SJSA1 (cell line): ENCODE results near the gene SYT1. TPM values are rescaled to one million over a fixed set of nuclear protein-coding genes. Genes with fewer than 3 reads are reported as not detected.
"Not testable (repeated sequence)": the region's sequence is repeated elsewhere in the genome, so short reads cannot be mapped to it uniquely, and the experiment has no call there.

Experiments used
- DNase-seq, 2 experiments: peaks; one replicate each; pipeline ENCODE4 v3.0.0-alpha.2; 2015 to 2020; ENCODE audit warnings: low spot score in 2 of 2, low read depth in 1 of 2
- H3K27ac ChIP-seq: fragments of 250-450 bp; sonication (Bioruptor Pico); 2 replicates; pipeline ENCODE4 v1.5.1; 2020; ENCODE audit warnings: mild to moderate bottlenecking, moderate library complexity
- H3K27me3 ChIP-seq: fragments of 250-450 bp; sonication (Bioruptor Pico); replicated peaks from 2 replicates; pipeline ENCODE4 v1.5.1; 2020; ENCODE audit warnings: mild to moderate bottlenecking, moderate library complexity
- H3K36me3 ChIP-seq: fragments of 250-450 bp; sonication (Bioruptor Pico); 2 replicates; pipeline ENCODE4 v1.5.1; 2020; ENCODE audit warnings: mild to moderate bottlenecking
- H3K4me1 ChIP-seq: fragments of 250-450 bp; sonication (Bioruptor Pico); replicated peaks from 2 replicates; pipeline ENCODE4 v1.6.1; 2021; ENCODE audit warnings: mild to moderate bottlenecking
- H3K4me3 ChIP-seq: fragments of 250-450 bp; sonication (Bioruptor Pico); 2 replicates; pipeline ENCODE4 v1.5.1; 2020; ENCODE audit warnings: mild to moderate bottlenecking
- H3K9me3 ChIP-seq: fragments of 250-450 bp; sonication (Bioruptor Pico); replicated peaks from 2 replicates; pipeline ENCODE4 v1.5.1; 2020; ENCODE audit warnings: mild to moderate bottlenecking
- total RNA-seq: library from RNA; depleted of rRNA; stranded (reverse); fragments of >200 nt; shearing (Covaris generic); gene quantifications from 2 replicates; pipeline ENCODE4 v1.2.3, GENCODE V29; 2014

Gene SYT1
- total RNA-seq, 1 experiment from 2014 or later: 31.9 TPM

DNA sequence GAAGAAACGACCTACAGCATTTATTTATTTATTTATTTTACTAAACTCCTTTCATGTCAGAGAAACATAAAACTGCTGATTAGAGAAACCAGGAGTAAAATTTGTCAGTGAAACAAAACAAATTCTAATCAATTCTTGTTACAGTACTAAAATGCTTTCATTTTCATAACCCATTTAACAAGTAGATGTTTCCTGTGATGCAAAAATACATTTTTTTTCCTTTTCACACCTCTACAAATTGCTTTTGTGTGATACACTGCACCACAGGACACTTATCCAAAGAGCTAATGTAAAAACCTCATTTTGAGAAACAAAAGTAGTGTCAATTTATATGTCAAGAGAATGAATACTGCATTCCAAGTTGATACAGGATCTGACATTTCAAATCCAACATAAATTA, 155.1 kb downstream of the SYT1 start:
- Histone ChIP-seq H3K27ac (no peak overlapping the region), H3K9me3 (no peaks in the 10 kb centered on the region), H3K4me1 (peaks cover 11% of the 10 kb centered on the region), H3K27me3 (no peaks in the 10 kb centered on the region), H3K4me3 (no peak overlapping the region), H3K36me3 (0 out of 2 replicates have a peak, but pooled peaks cover 6% of the 10 kb centered on the region)
- peak in 1 of 2 experiments; percentile 4 for DNase-seq

DNA sequence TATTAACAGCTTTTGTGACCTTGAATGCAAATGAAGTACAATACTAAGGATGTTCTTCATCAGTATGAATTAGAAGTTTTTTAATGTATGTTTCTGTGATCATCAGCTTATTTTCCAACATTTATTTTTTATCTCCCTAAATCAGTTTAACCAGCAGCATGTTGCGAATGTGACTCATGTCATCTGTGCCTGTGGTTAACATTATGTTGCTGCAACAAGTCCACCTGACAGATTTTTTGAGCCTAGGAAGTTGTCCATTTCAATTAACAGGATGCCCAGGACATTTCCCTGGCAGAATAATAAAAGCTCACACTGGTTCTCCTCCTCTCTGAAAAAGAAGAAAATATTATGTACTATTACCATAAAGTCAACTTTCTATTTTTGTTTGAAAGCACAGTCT, 155.5 kb downstream of the SYT1 start:
- Histone ChIP-seq H3K4me3 (no peak overlapping the region), H3K4me1 (peaks cover 11% of the 10 kb centered on the region), H3K9me3 (no peaks in the 10 kb centered on the region), H3K27me3 (no peaks in the 10 kb centered on the region), H3K27ac (no peak overlapping the region), H3K36me3 (0 out of 2 replicates have a peak, but pooled peaks cover 6% of the 10 kb centered on the region)
- peak in 1 of 2 experiments; percentile 17 for DNase-seq

DNA sequence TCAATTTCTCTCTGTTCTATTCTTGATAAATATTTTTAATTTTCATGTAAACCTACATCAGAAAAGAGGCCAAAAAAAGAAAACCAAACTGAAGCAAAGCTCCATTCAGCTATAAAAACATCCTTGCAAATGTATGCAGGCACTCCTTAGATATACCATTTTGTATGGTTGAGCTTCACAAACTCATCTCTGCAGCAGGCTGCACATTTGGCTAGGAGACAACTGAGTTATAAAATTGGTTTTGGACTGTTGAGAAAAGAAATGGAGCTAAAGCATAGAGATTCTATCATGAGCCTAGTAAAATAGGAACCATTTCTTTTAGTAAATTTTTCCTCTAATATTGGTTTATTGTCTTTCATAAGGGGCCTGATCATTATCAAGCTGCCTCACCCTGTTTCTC, 156.4 kb downstream of the SYT1 start:
- Histone ChIP-seq H3K36me3 (0 out of 2 replicates have a peak, but pooled peaks cover 6% of the 10 kb centered on the region), H3K27ac (no peak overlapping the region), H3K9me3 (no peaks in the 10 kb centered on the region), H3K27me3 (no peaks in the 10 kb centered on the region), H3K4me3 (no peak overlapping the region), H3K4me1 (peaks cover 11% of the 10 kb centered on the region)
- no peak for DNase-seq

DNA sequence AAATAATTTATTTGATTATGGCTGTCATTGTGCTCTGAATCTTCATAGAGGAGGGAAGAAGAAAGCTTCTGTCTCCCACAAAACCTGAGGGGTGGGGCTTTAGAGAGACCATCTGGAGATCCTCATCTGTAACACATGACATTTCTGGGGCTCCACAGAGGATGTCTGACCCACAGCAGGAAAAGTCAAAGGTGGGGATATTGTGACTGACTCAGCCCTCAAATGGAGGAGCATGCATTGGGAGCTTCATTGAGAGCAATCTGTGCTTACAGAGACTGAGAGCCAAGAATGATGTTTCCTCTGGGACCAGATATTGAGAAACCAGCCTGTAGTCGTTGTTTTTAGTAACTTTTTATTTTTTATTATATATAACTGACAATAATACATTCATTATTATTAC, 158.7 kb downstream of the SYT1 start:
- no peak for DNase-seq
- Histone ChIP-seq H3K27me3 (no peaks in the 10 kb centered on the region), H3K4me3 (no peak overlapping the region), H3K36me3 (no peaks in the 10 kb centered on the region), H3K9me3 (no peaks in the 10 kb centered on the region), H3K27ac (no peak overlapping the region), H3K4me1 (peaks cover 11% of the 10 kb centered on the region)

DNA sequence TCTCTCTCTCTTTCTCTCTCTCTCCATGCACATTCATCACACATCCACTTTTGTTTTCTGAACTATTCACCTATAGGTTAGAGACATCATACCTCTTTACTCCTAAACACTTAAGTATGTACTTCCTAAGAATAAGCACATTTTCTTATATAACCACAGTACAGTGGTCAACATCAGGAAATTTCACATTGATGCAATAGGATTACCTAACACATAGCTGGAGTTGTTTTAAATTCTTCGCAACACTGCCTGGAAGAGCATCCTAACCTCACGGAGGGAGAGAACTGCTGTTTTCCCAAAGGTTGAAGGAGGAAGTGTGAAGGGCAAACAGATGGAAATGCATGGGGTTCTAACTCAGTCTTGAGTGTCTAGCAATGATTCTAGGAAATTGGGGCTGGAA, 159.2 kb downstream of the SYT1 start:
- H3K27ac ChIP-seq: no peak overlapping the region
- no peak overlapping the region for H3K4me3 ChIP-seq
- H3K4me1 ChIP-seq: peaks cover 11% of the 10 kb centered on the region
- DNase-seq: no peak
- no peaks in the 10 kb centered on the region for H3K27me3 ChIP-seq
- H3K36me3 ChIP-seq: no peaks in the 10 kb centered on the region
- H3K9me3 ChIP-seq: no peaks in the 10 kb centered on the region

DNA sequence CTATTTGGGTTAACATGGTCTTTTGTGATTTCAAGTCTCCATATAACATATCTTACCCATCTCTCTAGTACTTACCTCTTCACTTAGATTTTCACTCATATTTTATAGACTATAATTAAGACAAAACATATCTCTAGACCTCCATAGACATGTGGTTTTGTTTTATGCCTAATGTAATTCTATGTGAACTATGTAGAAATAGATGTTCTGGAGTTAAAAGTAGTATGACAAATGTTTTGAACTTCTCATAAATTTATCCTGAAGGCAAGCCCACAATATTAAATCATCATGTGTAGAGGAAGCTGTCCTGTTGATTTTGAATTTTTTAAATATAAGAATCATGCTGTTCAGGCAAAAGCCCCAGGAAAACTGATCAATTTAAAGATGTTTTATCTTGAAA, 169.2 kb downstream of the SYT1 start:
- H3K9me3 ChIP-seq: no peaks in the 10 kb centered on the region
- H3K27ac ChIP-seq: no peak overlapping the region

DNA sequence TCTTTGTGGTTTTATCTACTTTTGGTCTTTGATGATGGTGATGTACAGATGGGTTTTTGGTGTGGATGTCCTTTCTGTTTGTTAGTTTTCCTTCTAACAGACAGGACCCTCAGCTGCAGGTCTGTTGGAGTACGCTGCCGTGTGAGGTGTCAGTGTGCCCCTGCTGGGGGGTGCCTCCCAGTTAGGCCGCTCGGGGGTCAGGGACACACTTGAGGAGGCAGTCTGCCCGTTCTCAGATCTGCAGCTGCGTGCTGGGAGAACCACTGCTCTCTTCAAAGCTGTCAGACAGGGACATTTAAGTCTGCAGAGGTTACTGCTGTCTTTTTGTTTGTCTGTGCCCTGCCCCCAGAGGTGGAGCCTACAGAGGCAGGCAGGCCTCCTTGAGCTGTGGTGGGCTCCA, 180.2 kb downstream of the SYT1 start:
- not testable (repeated sequence) for H3K4me1 ChIP-seq, H3K36me3 ChIP-seq, H3K27me3 ChIP-seq, DNase-seq, H3K4me3 ChIP-seq, H3K27ac ChIP-seq, H3K9me3 ChIP-seq

More for the DNA sequence above, 169.2 kb downstream of the SYT1 start:
- Histone ChIP-seq H3K4me1 (no peaks in the 10 kb centered on the region), H3K27me3 (no peaks in the 10 kb centered on the region), H3K36me3 (peaks cover 7% of the 10 kb centered on the region), H3K4me3 (no peak overlapping the region)
- DNase-seq: no peak

DNA sequence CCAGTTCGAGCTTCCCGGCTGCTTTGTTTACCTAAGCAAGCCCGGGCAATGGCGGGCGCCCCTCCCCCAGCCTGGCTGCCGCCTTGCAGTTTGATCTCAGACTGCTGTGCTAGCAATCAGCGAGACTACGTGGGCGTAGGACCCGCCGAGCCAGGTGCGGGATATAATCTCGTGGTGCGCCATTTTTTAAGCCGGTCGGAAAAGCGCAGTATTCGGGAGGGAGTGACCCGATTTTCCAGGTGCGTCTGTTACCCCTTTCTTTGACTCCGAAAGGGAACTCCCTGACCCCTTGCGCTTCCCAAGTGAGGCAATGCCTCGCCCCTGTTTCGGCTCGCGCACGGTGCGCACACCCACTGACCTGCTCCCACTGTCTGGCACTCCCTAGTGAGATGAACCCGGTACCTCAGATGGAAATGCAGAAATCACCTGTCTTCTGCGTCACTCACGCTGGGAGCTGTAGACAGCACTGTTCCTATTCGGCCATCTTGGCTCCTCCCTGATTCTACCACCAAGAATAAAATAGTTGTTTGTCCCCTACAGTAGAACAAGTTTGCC, 180.7 kb downstream of the SYT1 start:
- H3K4me3 ChIP-seq, H3K9me3 ChIP-seq, H3K4me1 ChIP-seq, H3K27ac ChIP-seq, H3K27me3 ChIP-seq, H3K36me3 ChIP-seq, DNase-seq: not testable (repeated sequence)

DNA sequence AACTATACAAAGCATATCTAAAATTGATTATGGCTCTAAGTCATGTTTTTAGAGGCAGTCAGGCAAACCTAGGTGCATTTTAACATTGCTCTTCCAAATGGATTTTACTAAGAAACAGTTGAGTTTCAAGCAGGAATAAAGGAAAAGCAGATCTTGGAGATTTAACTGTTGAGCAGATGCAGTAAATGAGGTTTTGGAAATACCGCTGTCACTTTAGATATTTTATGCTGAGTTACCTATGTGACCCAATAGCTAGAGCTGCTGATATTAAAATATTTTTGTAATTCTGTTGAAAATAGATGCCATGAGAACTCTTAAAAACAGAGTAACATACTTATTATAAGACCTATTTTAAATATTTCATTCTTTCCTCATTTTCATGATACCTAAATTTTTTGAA, 181.4 kb downstream of the SYT1 start:
- H3K9me3 ChIP-seq: no peaks in the 10 kb centered on the region
- no peaks in the 10 kb centered on the region for H3K36me3 ChIP-seq

DNA sequence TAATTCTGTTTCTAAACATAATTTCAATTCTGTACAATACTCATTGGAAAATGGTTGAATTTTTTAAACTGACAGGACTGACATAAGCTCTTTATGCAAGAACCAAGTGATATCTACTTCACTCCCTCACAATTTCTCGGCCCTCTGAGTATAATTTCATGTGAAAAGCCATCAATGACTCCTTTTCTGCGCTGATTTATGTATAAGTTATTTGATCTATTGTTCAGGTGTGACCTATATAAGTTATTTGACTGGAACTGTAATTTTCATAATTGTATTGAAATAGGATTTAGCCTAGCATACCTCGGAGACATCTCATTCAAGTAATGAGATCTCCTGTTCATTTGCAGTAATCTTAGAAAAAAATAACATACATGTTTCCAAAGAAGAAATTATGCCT, 184.4 kb downstream of the SYT1 start:
- H3K4me3 ChIP-seq: no peak overlapping the region
- H3K27me3 ChIP-seq: no peaks in the 10 kb centered on the region
- no peak overlapping the region for H3K27ac ChIP-seq
- no peaks in the 10 kb centered on the region for H3K9me3 ChIP-seq
- no peaks in the 10 kb centered on the region for H3K36me3 ChIP-seq
- H3K4me1 ChIP-seq: no peaks in the 10 kb centered on the region
- DNase-seq: no peak

More for the DNA sequence above, 181.4 kb downstream of the SYT1 start:
- H3K27me3 ChIP-seq: no peaks in the 10 kb centered on the region
- H3K4me1 ChIP-seq: no peaks in the 10 kb centered on the region
- H3K27ac ChIP-seq: no peak overlapping the region
- DNase-seq: no peak
- H3K4me3 ChIP-seq: no peak overlapping the region

DNA sequence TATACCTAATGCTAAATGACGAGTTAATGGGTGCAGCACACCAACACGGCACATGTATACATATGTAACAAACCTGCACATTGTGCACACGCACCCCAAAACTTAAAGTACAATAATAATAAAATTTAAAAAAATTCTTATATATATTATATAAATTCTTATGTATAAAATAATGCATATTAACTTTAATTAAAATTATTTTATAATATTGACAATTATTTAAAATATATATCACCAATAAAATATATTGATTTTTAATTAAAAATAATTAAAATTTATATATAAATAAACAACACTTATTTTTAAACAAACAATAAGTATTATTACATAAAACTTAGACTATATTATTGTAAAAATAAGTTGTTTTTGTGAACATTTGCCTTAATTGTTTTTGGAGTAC, 188.8 kb downstream of the SYT1 start:
- Histone ChIP-seq H3K36me3 (no peaks in the 10 kb centered on the region), H3K27me3 (no peaks in the 10 kb centered on the region), H3K27ac (no peak overlapping the region), H3K4me3 (no peak overlapping the region), H3K9me3 (no peaks in the 10 kb centered on the region), H3K4me1 (peaks cover 27% of the 10 kb centered on the region)
- no peak for DNase-seq

DNA sequence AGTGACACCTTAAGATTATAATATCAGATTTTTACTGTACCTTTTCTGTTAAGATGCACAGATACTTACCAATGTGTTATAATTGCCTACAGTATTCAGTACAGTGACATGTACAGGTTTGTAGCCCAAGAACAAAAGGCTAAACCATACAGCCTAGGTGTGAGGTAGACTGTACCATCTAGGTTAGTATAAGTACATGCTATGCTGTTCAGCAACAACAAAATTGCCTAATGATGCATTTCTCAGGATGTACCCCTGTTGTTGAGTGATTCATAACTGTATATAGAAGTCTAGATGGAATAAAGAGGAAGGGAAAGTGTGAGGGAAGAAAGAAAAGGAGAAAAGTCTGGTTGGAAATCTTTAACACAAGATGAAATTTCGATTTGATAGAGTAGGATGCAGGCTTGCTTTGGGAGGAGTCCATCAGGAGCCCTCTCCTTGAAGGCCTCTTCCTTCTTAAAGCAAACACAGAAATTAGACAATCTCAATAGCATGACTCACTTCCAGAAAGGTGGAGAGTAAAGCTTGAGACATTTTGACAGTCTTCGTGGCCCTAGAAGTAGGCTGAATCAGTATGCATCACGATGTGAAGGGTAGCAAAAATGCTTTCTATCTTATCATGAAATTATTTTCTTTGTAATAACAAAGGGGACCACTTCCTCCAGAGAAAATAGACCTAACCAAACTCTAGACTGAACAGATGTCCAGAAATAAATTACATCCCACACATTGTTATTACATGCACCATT, 191.5 kb downstream of the SYT1 start:
- peak; percentile 44 to 77 for DNase-seq
- Histone ChIP-seq H3K4me1 (peaks cover 34% of the 10 kb centered on the region), H3K27me3 (no peaks in the 10 kb centered on the region), H3K27ac (peak overlapping the region; percentile 59), H3K36me3 (0 out of 2 replicates have a peak, but pooled peaks cover 5% of the 10 kb centered on the region), H3K4me3 (no peak overlapping the region), H3K9me3 (no peaks in the 10 kb centered on the region)

DNA sequence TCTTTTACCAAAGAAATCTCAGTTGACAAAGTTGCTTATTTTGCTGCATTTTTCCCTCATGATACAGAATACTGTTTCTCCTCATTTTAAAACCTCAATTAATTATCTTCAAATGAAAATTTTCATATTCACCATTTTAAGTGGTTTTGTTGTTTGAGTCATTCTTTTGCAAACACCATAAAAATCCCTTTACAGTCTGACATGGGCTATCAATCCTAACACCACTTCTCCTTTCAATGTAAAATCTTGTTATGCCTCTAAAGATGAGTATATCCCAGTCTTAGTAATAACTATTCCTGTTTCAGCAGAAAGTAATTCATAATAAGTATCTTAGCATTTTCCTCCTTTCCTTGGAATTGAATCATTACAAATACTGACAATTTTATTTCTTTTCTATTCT, 192.2 kb downstream of the SYT1 start:
- Histone ChIP-seq H3K27me3 (no peaks in the 10 kb centered on the region), H3K36me3 (0 out of 2 replicates have a peak, but pooled peaks cover 5% of the 10 kb centered on the region), H3K9me3 (no peaks in the 10 kb centered on the region), H3K4me3 (no peak overlapping the region), H3K4me1 (peaks cover 34% of the 10 kb centered on the region), H3K27ac (peak overlapping the region; percentile 59)
- no peak for DNase-seq

DNA sequence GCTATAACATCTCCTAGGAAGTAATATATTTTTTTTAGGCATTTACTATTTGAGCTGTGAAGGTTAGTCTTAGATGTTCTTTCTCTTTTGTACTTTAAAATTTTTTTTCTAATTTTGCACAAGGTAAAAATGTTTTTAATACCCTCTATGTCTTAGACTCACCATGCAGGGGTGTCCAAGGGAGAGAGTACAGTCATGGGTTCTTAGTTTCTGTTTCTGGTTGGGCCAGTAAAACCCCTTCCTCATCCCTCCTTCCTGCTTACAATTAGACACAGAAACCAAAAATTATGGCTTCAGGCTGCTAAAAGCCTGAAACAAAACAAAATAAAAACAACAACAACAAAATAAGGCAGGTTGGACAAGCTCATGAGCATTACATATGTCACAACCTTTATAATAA, 193.0 kb downstream of the SYT1 start:
- H3K27me3 ChIP-seq: no peaks in the 10 kb centered on the region
- no peak overlapping the region for H3K4me3 ChIP-seq
- H3K4me1 ChIP-seq: peaks cover 40% of the 10 kb centered on the region
- 0 out of 2 replicates have a peak, but pooled peaks cover 5% of the 10 kb centered on the region for H3K36me3 ChIP-seq
- no peak for DNase-seq
- H3K9me3 ChIP-seq: no peaks in the 10 kb centered on the region
- peak overlapping the region; percentile 59 for H3K27ac ChIP-seq
